ENCODE results near the gene PIK3CA.

Gene PIK3CA

GRCh38 chr3:179164857-179165256 is 16.7 kb downstream of the PIK3CA start:
- Histone ChIP-seq H3K9me3 (ENCODE audit: control insufficient read depth, low read length) (no peaks in the 10 kb centered on the region), H3K4me1 (ENCODE audit: control insufficient read depth, insufficient read depth, low read length) (peaks cover 5% of the 10 kb centered on the region), H3K27me3 (ENCODE audit: control insufficient read depth, insufficient read depth, low read length) (no peaks in the 10 kb centered on the region), H3K9ac (ENCODE audit: low read length) (no peak overlapping the region), H3K4me3 (ENCODE audit: low read length) (no peak overlapping the region), H3K36me3 (ENCODE audit: control insufficient read depth, insufficient read depth, low read length) (no peaks in the 10 kb centered on the region)

DNA sequence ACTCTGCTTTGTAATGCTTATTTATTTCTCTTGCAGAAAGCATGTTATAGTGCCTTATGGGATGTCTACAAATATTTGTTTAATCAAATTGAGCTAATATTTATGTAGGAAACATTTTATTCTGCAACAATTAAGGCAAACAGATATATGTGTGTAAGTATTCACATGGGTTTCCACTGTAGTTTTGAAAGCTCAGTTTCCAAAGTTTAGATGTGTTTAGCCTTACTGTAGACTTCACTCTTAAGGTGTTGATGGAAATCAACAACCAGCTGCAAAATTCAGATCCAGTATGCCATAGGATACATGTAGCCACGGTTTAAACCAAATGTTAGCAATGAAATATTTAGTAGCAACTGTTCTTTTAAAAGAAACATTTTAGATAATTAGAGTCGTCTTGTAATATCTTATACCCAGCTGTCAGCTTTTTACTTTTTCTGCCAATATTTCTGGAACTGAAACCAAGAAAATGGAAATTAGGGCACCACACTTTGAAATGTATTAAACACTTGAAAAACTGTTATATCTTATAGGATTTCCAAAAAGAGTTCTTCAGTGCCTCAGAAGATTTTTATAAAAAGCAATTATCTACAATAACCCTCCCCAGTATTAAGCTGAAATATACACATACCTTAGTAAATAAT is 18.5 kb downstream of the PIK3CA start:
- H3K9me3 ChIP-seq (ENCODE audit: control insufficient read depth, low read length), result no peaks in the 10 kb centered on the region
- no peak overlapping the region for H3K4me3 ChIP-seq (ENCODE audit: low read length)
- H3K9ac ChIP-seq (ENCODE audit: low read length), result no peak overlapping the region
- no peaks in the 10 kb centered on the region for H3K27me3 ChIP-seq (ENCODE audit: control insufficient read depth, insufficient read depth, low read length)
- peaks cover 5% of the 10 kb centered on the region for H3K4me1 ChIP-seq (ENCODE audit: control insufficient read depth, insufficient read depth, low read length)
- no peaks in the 10 kb centered on the region for H3K36me3 ChIP-seq (ENCODE audit: control insufficient read depth, insufficient read depth, low read length)

GRCh38 chr3:179168918-179169317 is 20.8 kb downstream of the PIK3CA start:
- Histone ChIP-seq H3K4me3 (ENCODE audit: low read length) (no peak overlapping the region), H3K9me3 (ENCODE audit: control insufficient read depth, low read length) (no peaks in the 10 kb centered on the region), H3K27me3 (ENCODE audit: control insufficient read depth, insufficient read depth, low read length) (no peaks in the 10 kb centered on the region), H3K36me3 (ENCODE audit: control insufficient read depth, insufficient read depth, low read length) (no peaks in the 10 kb centered on the region), H3K4me1 (ENCODE audit: control insufficient read depth, insufficient read depth, low read length) (no peaks in the 10 kb centered on the region), H3K9ac (ENCODE audit: low read length) (no peak overlapping the region)

DNA sequence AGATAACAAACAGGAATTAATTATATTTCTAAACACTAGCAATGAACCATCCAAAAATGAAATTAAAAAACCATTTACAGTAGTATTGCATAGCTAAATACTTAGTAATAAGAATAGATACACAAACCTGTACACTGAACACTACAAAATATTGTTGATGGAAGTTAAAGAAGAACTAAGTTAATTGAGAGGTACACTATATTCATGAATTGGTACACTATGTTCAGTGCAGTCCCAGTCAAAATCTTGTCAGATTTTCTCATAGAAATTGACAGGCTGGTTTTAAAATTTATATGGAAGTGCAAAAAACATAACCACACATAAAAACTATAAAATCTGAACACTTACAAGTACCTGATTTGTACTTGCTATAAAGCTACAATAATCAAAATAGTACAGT is 24.4 kb downstream of the PIK3CA start:
- no peak overlapping the region for H3K9ac ChIP-seq (ENCODE audit: low read length)
- H3K27me3 ChIP-seq (ENCODE audit: control insufficient read depth, insufficient read depth, low read length), result no peaks in the 10 kb centered on the region
- H3K9me3 ChIP-seq (ENCODE audit: control insufficient read depth, low read length), result no peaks in the 10 kb centered on the region
- H3K4me3 ChIP-seq (ENCODE audit: low read length), result no peak overlapping the region
- H3K36me3 ChIP-seq (ENCODE audit: control insufficient read depth, insufficient read depth, low read length), result no peaks in the 10 kb centered on the region
- no peaks in the 10 kb centered on the region for H3K4me1 ChIP-seq (ENCODE audit: control insufficient read depth, insufficient read depth, low read length)

- Histone ChIP-seq H3K9me3 (ENCODE audit: control insufficient read depth, low read length) (no peaks in the 10 kb centered on the region), H3K9ac (ENCODE audit: low read length) (no peak overlapping the region), H3K4me1 (ENCODE audit: control insufficient read depth, insufficient read depth, low read length) (no peaks in the 10 kb centered on the region), H3K4me3 (ENCODE audit: low read length) (no peak overlapping the region), H3K27me3 (ENCODE audit: control insufficient read depth, insufficient read depth, low read length) (no peaks in the 10 kb centered on the region), H3K36me3 (ENCODE audit: control insufficient read depth, insufficient read depth, low read length) (no peaks in the 10 kb centered on the region)
Measured at GRCh38 chr3:179174316-179174715, 26.2 kb downstream of the PIK3CA start.

DNA sequence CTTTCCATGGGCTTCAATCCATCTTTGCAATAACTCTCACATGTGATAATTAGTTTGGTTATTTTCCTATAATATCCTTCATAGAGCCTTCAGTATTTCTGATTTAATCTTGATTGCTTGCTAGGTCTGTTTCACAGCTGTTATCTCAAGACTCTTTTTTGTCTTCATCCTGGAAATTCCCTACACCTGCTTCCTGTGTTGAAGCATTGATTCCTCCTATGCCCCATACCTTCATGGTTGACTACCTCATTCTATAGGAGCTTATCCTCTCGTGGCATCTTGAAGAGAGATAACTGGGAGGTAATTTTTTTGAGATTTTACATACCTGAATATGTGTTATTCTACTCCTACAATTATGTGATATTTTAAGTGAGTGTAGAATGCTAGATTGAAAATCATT is 26.7 kb downstream of the PIK3CA start:
- Histone ChIP-seq H3K4me3 (ENCODE audit: low read length) (no peak overlapping the region), H3K9me3 (ENCODE audit: control insufficient read depth, low read length) (no peaks in the 10 kb centered on the region), H3K9ac (ENCODE audit: low read length) (no peak overlapping the region), H3K36me3 (ENCODE audit: control insufficient read depth, insufficient read depth, low read length) (no peaks in the 10 kb centered on the region), H3K4me1 (ENCODE audit: control insufficient read depth, insufficient read depth, low read length) (no peaks in the 10 kb centered on the region), H3K27me3 (ENCODE audit: control insufficient read depth, insufficient read depth, low read length) (no peaks in the 10 kb centered on the region)

GRCh38 chr3:179175358-179175757 is 27.2 kb downstream of the PIK3CA start:
- Histone ChIP-seq H3K9me3 (ENCODE audit: control insufficient read depth, low read length) (no peaks in the 10 kb centered on the region), H3K4me1 (ENCODE audit: control insufficient read depth, insufficient read depth, low read length) (no peaks in the 10 kb centered on the region), H3K9ac (ENCODE audit: low read length) (no peak overlapping the region), H3K27me3 (ENCODE audit: control insufficient read depth, insufficient read depth, low read length) (no peaks in the 10 kb centered on the region), H3K4me3 (ENCODE audit: low read length) (no peak overlapping the region), H3K36me3 (ENCODE audit: control insufficient read depth, insufficient read depth, low read length) (no peaks in the 10 kb centered on the region)

GRCh38 chr3:179177611-179178010 is 29.5 kb downstream of the PIK3CA start:
- Histone ChIP-seq H3K4me3 (ENCODE audit: low read length) (no peak overlapping the region), H3K4me1 (ENCODE audit: control insufficient read depth, insufficient read depth, low read length) (peaks cover 4% of the 10 kb centered on the region), H3K27me3 (ENCODE audit: control insufficient read depth, insufficient read depth, low read length) (no peaks in the 10 kb centered on the region), H3K9ac (ENCODE audit: low read length) (no peak overlapping the region), H3K9me3 (ENCODE audit: control insufficient read depth, low read length) (no peaks in the 10 kb centered on the region), H3K36me3 (ENCODE audit: control insufficient read depth, insufficient read depth, low read length) (no peaks in the 10 kb centered on the region)

- H3K36me3 ChIP-seq (ENCODE audit: control insufficient read depth, insufficient read depth, low read length), result no peaks in the 10 kb centered on the region
- no peak overlapping the region for H3K9ac ChIP-seq (ENCODE audit: low read length)
- no peak overlapping the region for H3K4me3 ChIP-seq (ENCODE audit: low read length)
- H3K27me3 ChIP-seq (ENCODE audit: control insufficient read depth, insufficient read depth, low read length), result no peaks in the 10 kb centered on the region
- no peaks in the 10 kb centered on the region for H3K9me3 ChIP-seq (ENCODE audit: control insufficient read depth, low read length)
- H3K4me1 ChIP-seq (ENCODE audit: control insufficient read depth, insufficient read depth, low read length), result peaks cover 5% of the 10 kb centered on the region
Measured at GRCh38 chr3:179179256-179179655, 31.1 kb downstream of the PIK3CA start.

DNA sequence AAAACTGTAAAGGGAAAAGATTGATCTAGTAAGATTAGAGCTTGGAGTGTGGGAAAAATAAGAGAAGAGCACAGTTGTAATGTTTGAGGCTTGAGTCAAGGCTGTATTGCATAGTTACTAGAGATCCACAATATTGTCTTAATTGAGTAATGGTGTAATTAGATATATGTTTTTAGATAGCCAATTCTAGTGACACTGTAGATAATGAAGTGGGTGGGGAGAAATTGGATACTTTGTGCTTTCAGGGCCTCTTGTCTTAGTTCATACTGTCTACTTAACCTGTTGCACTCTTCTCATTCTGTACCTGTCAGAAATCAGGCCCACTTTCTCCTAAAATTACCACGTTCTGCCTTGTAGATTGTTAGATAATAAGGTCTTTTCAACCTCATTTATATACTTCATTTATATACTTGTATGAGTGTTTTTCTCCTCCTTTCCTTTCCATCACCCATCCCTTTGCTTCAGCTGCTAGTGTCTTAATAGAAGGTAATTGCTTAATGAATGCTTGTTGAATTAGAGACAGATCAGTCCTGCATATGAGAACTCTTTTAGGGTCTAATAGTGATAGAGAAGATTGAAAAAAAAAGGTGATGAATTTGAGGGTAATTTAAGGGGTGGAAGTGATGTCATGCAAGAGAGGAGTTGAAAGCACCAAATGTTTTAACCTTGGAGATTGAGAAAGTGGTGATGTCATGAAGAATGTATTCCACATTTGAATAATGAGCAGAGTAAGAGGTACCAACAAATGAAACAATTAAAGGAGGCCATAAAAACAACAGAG is 32.0 kb downstream of the PIK3CA start:
- Histone ChIP-seq H3K9ac (ENCODE audit: low read length) (no peak overlapping the region), H3K4me1 (ENCODE audit: control insufficient read depth, insufficient read depth, low read length) (peaks cover 5% of the 10 kb centered on the region), H3K27me3 (ENCODE audit: control insufficient read depth, insufficient read depth, low read length) (no peaks in the 10 kb centered on the region), H3K9me3 (ENCODE audit: control insufficient read depth, low read length) (no peaks in the 10 kb centered on the region), H3K4me3 (ENCODE audit: low read length) (no peak overlapping the region), H3K36me3 (ENCODE audit: control insufficient read depth, insufficient read depth, low read length) (no peaks in the 10 kb centered on the region)

GRCh38 chr3:179181021-179181472 is 32.9 kb downstream of the PIK3CA start:
- peaks cover 5% of the 10 kb centered on the region for H3K4me1 ChIP-seq (ENCODE audit: control insufficient read depth, insufficient read depth, low read length)
- no peak overlapping the region for H3K4me3 ChIP-seq (ENCODE audit: low read length)
- no peaks in the 10 kb centered on the region for H3K9me3 ChIP-seq (ENCODE audit: control insufficient read depth, low read length)
- no peak overlapping the region for H3K9ac ChIP-seq (ENCODE audit: low read length)
- no peaks in the 10 kb centered on the region for H3K27me3 ChIP-seq (ENCODE audit: control insufficient read depth, insufficient read depth, low read length)
- H3K36me3 ChIP-seq (ENCODE audit: control insufficient read depth, insufficient read depth, low read length), result no peaks in the 10 kb centered on the region

- H3K36me3 ChIP-seq (ENCODE audit: control insufficient read depth, insufficient read depth, low read length), result no peaks in the 10 kb centered on the region
- H3K9ac ChIP-seq (ENCODE audit: low read length), result no peak overlapping the region
- H3K27me3 ChIP-seq (ENCODE audit: control insufficient read depth, insufficient read depth, low read length), result no peaks in the 10 kb centered on the region
- no peaks in the 10 kb centered on the region for H3K9me3 ChIP-seq (ENCODE audit: control insufficient read depth, low read length)
- H3K4me1 ChIP-seq (ENCODE audit: control insufficient read depth, insufficient read depth, low read length), result peaks cover 5% of the 10 kb centered on the region
- H3K4me3 ChIP-seq (ENCODE audit: low read length), result no peak overlapping the region
Measured at GRCh38 chr3:179181993-179182551, 33.9 kb downstream of the PIK3CA start.

Measured in mucosa of stomach (tissue), 1 donor.